T-helper 17 cell (primary cell): Measurements from ENCODE around the gene TBC1D17. TPM values are rescaled to one million over a fixed set of nuclear protein-coding genes. Genes with fewer than 3 reads are reported as not detected.

Source experiments
- ATAC-seq: fragments of 150-1000 bp; cut with Tn5 transposase; 2 replicates; pipeline ENCODE4 v1.10.0; 2021; ENCODE audit warnings: mild to moderate bottlenecking, moderate library complexity
- DNase-seq, 3 donors: peaks; one replicate each; pipeline versions ENCODE4 v3.0.0 to v3.0.0-alpha.2; 2020 to 2021
- H3K9me3 ChIP-seq: one replicate; pipeline ENCODE4 v1.7.0; 2013; ENCODE audit warnings: low read length, mild to moderate bottlenecking; ENCODE audit not compliant: control insufficient read depth, poor library complexity, severe bottlenecking
- H3K27ac Mint-ChIP-seq: one replicate; pipeline ENCODE4 v1.8.0; 2022; ENCODE audit warnings: mild to moderate bottlenecking, moderate library complexity, mixed read lengths
- H3K27me3 Mint-ChIP-seq: one replicate; pipeline ENCODE4 v1.8.0; 2022; ENCODE audit warnings: mixed read lengths
- H3K36me3 Mint-ChIP-seq: one replicate; pipeline ENCODE4 v1.8.0; 2022; ENCODE audit warnings: low read depth, mixed read lengths
- H3K4me1 Mint-ChIP-seq: one replicate; pipeline ENCODE4 v1.8.0; 2022; ENCODE audit warnings: mild to moderate bottlenecking, mixed read lengths
- H3K4me3 Mint-ChIP-seq: one replicate; pipeline ENCODE4 v1.8.0; 2022; ENCODE audit warnings: mild to moderate bottlenecking, moderate library complexity, mixed read lengths
- total RNA-seq, 4 donors: library from RNA in 2 of 4; stranded (reverse) in 2 of 4; gene quantifications; one replicate each; pipeline ENCODE4 v1.2.3 and lab custom pipeline; 2022 to 2026

The TBC1D17 gene
- total RNA-seq, 2 donors from 2014 or later, result 44.1 to 57.3 TPM

- H3K27me3 Mint-ChIP-seq, result no peaks in the 10 kb centered on the region
- H3K4me3 Mint-ChIP-seq, result peak overlapping the region; percentile 88
- H3K36me3 Mint-ChIP-seq, result no peaks in the 10 kb centered on the region
- DNase-seq (peak in 2 of 3 donors; percentile 21 to 26), ATAC-seq (no peak)
- peak overlapping the region; percentile 69 for H3K27ac Mint-ChIP-seq
- H3K9me3 ChIP-seq, result no peaks in the 10 kb centered on the region
- peaks cover 24% of the 10 kb centered on the region for H3K4me1 Mint-ChIP-seq
Measured at GRCh38 chr19:49851456-49852259, 25.8 kb upstream of the TBC1D17 start.

DNA sequence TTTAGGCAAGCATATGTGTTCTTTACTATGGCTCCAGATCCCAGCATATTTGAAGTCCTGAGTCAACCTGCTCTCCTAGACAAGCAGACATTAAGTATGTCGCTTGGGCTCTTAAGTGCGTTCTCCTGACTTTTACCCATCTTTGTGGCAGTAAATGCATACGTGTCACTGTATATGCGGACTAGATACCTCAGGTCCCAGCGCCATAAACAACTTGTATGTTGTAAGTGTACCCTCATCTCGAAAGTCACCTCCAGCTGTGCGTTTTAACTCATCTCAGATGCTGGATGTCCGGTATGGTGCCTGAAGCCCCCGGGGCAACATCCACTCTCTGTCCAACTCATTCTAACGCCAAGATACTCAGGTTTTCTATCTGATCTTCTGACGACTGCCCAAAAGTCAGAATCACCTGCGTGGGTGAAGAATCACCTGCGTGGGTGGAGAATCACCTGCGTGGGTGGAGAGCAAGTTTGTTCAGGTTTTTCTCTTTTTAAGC, 24.8 kb upstream of the TBC1D17 start:
- DNase-seq (no peak), ATAC-seq (no peak)
- peaks cover 24% of the 10 kb centered on the region for H3K4me1 Mint-ChIP-seq
- H3K27me3 Mint-ChIP-seq, result no peaks in the 10 kb centered on the region
- peak overlapping the region; percentile 69 for H3K27ac Mint-ChIP-seq
- H3K36me3 Mint-ChIP-seq, result no peaks in the 10 kb centered on the region
- no peaks in the 10 kb centered on the region for H3K9me3 ChIP-seq
- H3K4me3 Mint-ChIP-seq, result peak overlapping the region; percentile 88

DNA sequence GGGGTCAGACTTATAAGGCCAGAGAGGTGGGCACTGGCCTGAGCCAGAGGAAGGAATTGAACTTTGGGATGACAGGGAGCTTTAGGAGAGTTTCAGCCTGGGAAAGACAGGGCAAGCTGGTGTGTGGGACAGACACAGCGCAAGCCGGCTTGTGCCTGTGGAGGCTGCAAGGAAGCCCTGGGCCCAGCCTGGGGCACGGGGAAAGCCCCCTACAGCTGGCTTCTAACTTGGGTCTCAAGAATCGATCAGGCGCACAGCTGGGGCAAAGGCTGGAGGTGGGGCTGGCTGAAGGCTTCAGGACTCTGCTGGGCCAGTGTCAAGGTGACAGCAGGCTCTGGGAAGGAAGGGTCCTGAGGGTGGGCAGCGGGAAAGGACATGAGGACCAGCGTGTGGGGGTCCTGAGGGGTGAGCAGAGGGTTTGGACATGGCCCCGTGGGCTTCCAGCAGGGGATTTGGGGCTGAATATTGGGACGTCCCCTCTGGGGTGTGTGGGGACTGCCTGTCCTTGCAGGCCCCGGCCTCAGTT, 23.6 kb upstream of the TBC1D17 start:
- peaks cover 22% of the 10 kb centered on the region for H3K4me1 Mint-ChIP-seq
- peak overlapping the region; percentile 47 for H3K4me3 Mint-ChIP-seq
- ATAC-seq (no peak), DNase-seq (no peak)
- H3K27ac Mint-ChIP-seq, result peak overlapping the region; percentile 69
- H3K36me3 Mint-ChIP-seq, result no peaks in the 10 kb centered on the region
- H3K27me3 Mint-ChIP-seq, result no peaks in the 10 kb centered on the region
- no peaks in the 10 kb centered on the region for H3K9me3 ChIP-seq

GRCh38 chr19:49854378-49855263, 22.9 kb upstream of the TBC1D17 start:
- H3K36me3 Mint-ChIP-seq, result no peaks in the 10 kb centered on the region
- ATAC-seq, result no peak
- no peak for DNase-seq

DNA sequence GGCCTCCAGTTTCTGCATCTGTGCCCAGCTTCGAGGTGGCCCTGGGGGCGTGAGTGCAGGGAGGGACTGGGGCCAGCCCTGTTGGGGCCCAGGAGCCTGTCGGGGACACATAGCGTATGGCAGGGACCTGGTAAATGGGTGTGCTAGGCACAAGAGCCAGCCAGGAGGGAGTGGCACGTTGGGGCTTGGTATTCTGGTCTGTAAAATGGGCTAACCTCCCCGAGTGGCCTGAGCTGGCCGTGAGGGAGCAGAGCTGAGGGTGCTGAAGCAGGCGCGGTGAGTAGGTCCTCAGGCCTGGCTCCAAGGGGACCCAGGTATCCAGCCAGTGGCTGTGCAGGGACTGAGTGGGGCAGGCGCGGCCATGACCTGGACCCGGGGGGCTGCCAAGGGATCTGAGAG, 22.2 kb upstream of the TBC1D17 start:
- DNase-seq (no peak), ATAC-seq (no peak)
- no peaks in the 10 kb centered on the region for H3K9me3 ChIP-seq
- peak overlapping the region; percentile 61 for H3K27ac Mint-ChIP-seq
- no peaks in the 10 kb centered on the region for H3K36me3 Mint-ChIP-seq
- H3K4me3 Mint-ChIP-seq, result no peak overlapping the region
- no peaks in the 10 kb centered on the region for H3K27me3 Mint-ChIP-seq
- peaks cover 18% of the 10 kb centered on the region for H3K4me1 Mint-ChIP-seq

More at GRCh38 chr19:49854378-49855263, 22.9 kb upstream of the TBC1D17 start:
- H3K9me3 ChIP-seq, result no peaks in the 10 kb centered on the region
- H3K27ac Mint-ChIP-seq, result peak overlapping the region; percentile 69
- no peak overlapping the region for H3K4me3 Mint-ChIP-seq
- H3K4me1 Mint-ChIP-seq, result peaks cover 22% of the 10 kb centered on the region
- H3K27me3 Mint-ChIP-seq, result no peaks in the 10 kb centered on the region

DNA sequence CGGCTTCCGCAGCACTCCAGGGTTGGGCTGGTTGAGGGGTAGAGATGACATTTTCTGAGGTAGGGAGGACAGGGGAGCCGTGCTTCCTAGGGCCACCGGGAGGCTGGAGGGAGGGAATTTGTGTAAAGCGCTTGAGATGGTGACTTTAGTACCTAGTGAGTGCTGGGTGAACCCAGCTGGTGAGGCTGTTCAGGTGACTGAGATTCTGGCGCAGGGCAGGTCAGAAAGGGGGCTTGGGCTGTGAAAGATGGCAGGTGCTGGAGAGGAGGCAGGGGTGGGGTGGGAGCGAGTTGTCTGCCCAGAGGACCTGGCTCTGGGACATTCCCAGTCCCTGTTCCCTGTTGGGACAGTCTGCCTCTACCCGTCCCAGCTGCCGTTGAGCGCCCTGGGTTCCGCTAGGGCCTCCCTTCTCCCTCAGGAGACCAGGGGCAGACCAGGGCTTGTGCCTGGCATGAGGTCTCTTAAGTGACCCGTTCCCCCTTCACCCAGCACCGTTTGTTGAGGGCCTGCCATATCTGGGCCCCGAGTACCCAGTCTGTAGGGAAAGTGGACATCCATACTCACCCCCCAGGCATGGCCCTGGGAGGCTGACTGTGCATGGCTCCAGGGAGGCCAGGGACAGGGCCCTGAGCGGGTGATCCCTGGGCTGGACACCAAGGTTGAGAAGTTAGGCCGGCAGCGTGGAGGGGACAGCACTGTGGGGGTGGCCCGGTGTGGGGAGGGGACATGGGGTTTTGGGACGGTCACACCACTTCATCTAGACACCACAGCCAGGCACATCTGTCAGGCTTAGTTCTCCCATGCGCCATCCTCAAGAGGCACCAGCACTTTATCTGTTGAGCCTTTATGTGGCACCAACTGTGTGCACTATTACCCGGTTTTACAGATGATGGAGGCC, 21.6 kb upstream of the TBC1D17 start:
- H3K4me3 Mint-ChIP-seq, result no peak overlapping the region
- H3K9me3 ChIP-seq, result no peaks in the 10 kb centered on the region
- peak overlapping the region; percentile 61 for H3K27ac Mint-ChIP-seq
- no peak for DNase-seq
- no peaks in the 10 kb centered on the region for H3K36me3 Mint-ChIP-seq
- no peak for ATAC-seq
- H3K27me3 Mint-ChIP-seq, result no peaks in the 10 kb centered on the region
- H3K4me1 Mint-ChIP-seq, result peaks cover 17% of the 10 kb centered on the region

DNA sequence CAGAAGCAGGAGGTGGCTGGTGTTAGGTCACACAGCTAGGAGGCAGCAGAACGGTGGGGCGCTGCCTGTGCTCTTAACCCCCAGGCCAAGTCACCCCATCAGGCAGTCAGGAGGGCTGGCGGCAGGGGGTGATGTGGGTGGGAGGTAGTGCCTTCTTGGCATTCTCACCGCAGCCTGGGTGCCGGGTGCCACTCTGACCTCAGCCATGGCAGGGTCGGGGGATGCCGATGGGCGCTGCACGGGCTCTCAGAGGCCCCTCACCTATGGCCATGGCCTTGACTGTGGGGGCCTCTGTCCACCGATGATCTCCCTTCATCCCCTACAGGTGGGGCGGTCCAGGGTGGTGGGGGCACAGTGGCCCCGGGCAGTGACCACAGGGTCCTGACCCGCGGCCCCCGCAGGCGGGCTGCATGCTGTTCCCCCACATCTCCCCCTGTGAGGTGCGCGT, 20.9 kb upstream of the TBC1D17 start:
- peak overlapping the region; percentile 61 for H3K27ac Mint-ChIP-seq
- no peak for DNase-seq
- H3K4me3 Mint-ChIP-seq, result no peak overlapping the region
- no peaks in the 10 kb centered on the region for H3K9me3 ChIP-seq
- no peaks in the 10 kb centered on the region for H3K36me3 Mint-ChIP-seq
- H3K27me3 Mint-ChIP-seq, result no peaks in the 10 kb centered on the region
- no peak for ATAC-seq
- H3K4me1 Mint-ChIP-seq, result peaks cover 17% of the 10 kb centered on the region

GRCh38 chr19:49857061-49857837, 20.3 kb upstream of the TBC1D17 start:
- no peaks in the 10 kb centered on the region for H3K36me3 Mint-ChIP-seq
- DNase-seq (no peak), ATAC-seq (no peak)
- no peaks in the 10 kb centered on the region for H3K9me3 ChIP-seq
- H3K27me3 Mint-ChIP-seq, result no peaks in the 10 kb centered on the region
- H3K4me3 Mint-ChIP-seq, result no peak overlapping the region
- H3K27ac Mint-ChIP-seq, result peak overlapping the region; percentile 21
- peaks cover 14% of the 10 kb centered on the region for H3K4me1 Mint-ChIP-seq

DNA sequence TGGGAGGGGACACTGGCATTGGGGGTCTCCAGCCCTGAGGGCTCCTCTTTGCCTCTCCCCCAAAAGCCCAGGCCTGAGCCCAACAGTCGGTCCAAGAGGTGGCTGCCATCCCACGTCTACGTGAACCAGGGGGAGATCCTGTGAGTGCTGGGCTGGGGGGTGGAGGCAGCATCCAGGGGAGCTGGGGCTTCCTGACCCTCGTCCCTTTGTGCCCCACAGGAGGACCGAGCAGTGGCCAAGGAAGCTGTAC, 19.7 kb upstream of the TBC1D17 start:
- H3K36me3 Mint-ChIP-seq, result no peaks in the 10 kb centered on the region

DNA sequence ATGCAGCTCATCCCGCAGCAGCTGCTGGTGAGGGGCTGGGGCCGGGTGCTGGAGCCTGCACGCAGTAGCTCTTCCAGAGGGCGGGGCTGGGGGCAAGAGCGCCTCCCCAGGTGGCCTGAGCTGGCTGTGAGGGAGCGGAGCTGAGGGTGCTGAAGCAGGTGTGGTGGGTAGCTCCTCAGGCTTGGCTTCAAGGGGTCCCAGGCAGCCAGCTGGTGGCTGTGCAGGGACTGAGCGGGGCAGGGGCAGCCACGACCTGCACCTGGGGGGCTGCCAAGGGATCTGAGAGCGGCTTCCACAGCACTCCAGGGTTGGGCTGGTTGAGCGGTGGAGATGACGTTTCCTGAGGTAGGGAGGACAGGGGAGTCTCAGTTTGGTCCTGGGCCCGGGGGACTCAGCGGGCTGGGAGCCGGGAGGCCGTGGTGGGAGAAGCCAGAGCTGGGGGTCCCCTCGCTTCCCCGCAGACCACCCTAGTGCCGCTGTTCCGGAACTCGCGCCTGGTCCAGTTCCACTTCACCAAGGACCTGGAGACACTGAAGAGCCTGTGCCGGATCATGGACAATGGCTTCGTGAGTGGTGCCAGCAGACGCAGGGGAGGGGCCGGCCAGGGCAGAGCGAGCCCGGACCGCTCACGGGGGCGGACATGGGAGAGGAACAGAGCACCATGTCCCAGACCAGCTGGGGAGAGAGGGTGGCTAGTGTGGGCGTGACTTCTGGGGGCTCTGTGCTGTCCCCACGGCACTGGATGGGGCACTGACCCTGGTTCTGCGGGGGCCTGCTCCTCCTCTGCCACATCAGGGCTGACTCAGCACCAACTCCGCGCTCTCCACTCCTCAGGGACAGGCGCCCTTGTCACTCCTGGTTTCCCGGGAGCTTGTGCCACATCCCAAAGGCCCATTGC, 19.2 kb upstream of the TBC1D17 start:
- ATAC-seq, result no peak
- H3K27ac Mint-ChIP-seq, result no peak overlapping the region
- peaks cover 2% of the 10 kb centered on the region for H3K36me3 Mint-ChIP-seq

More for the DNA sequence above, 19.7 kb upstream of the TBC1D17 start:
- no peaks in the 10 kb centered on the region for H3K27me3 Mint-ChIP-seq
- no peaks in the 10 kb centered on the region for H3K9me3 ChIP-seq
- H3K4me3 Mint-ChIP-seq, result no peak overlapping the region
- H3K27ac Mint-ChIP-seq, result peak overlapping the region; percentile 21
- ATAC-seq, result no peak
- no peak for DNase-seq
- H3K4me1 Mint-ChIP-seq, result peaks cover 9% of the 10 kb centered on the region

GRCh38 chr19:49859682-49860335, 17.7 kb upstream of the TBC1D17 start:
- H3K9me3 ChIP-seq, result no peaks in the 10 kb centered on the region
- H3K4me1 Mint-ChIP-seq, result peaks cover 9% of the 10 kb centered on the region
- ATAC-seq (no peak), DNase-seq (no peak)
- peaks cover 3% of the 10 kb centered on the region for H3K36me3 Mint-ChIP-seq
- no peak overlapping the region for H3K27ac Mint-ChIP-seq
- H3K27me3 Mint-ChIP-seq, result no peaks in the 10 kb centered on the region
- H3K4me3 Mint-ChIP-seq, result no peak overlapping the region

More for the DNA sequence above, 19.2 kb upstream of the TBC1D17 start:
- no peaks in the 10 kb centered on the region for H3K9me3 ChIP-seq
- no peak for DNase-seq
- H3K4me3 Mint-ChIP-seq, result no peak overlapping the region
- H3K27me3 Mint-ChIP-seq, result no peaks in the 10 kb centered on the region
- peaks cover 10% of the 10 kb centered on the region for H3K4me1 Mint-ChIP-seq
